Caki2 (cell line): ENCODE data around the gene GAGE12F. TPM values are rescaled to one million over a fixed set of nuclear protein-coding genes. Genes with fewer than 3 reads are reported as not detected.
"Not testable (repeated sequence)": the region's sequence is repeated elsewhere in the genome, so short reads cannot be mapped to it uniquely, and the experiment has no call there.

Experiments used
- DNase-seq: peaks from one replicate; pipeline ENCODE4 v3.0.0-alpha.2; 2015; ENCODE audit warnings: low read depth
- in situ Hi-C: cut with HindIII; loops from 2 replicates; pipeline ENCODE4 v1.10.0; 2016; ENCODE audit warnings: low sequenced_read_pairs, low pct_unique_long_range_greater_than_20kb, mixed read lengths
- total RNA-seq: library from RNA; depleted of rRNA; stranded (reverse); fragments of >200 nt; shearing (Covaris generic); gene quantifications from 2 replicates; pipeline ENCODE4 v1.2.3, GENCODE V29; 2014; ENCODE audit warnings: low replicate concordance; rRNA removed

The GAGE12F gene
- not detected in 2 replicates for total RNA-seq

GRCh38 chrX:49560542-49560941 lies at the start of gene GAGE12F:
Gene GAGE12F, plus strand, starts transcription at chrX:49560842. Its CDS starts 1,155 bp downstream, at chrX:49561997.
- DNase-seq, in situ Hi-C loops: not testable (repeated sequence)

GRCh38 chrX:49531877-49532276 lies 28.8 kb upstream of the GAGE12F start, which contains the start of gene GAGE12C:
Gene GAGE12C, plus strand, starts transcription at chrX:49532177. Its CDS starts 1,155 bp downstream, at chrX:49533332.
- in situ Hi-C loops, DNase-seq: not testable (repeated sequence)

- in situ Hi-C loops, DNase-seq: not testable (repeated sequence)
Measured at GRCh38 chrX:49541433-49541832, 19.2 kb upstream of the GAGE12F start, which contains the start of gene GAGE12D. Gene GAGE12D, plus strand, starts transcription at chrX:49541733. Its CDS starts 1,155 bp downstream, at chrX:49542888.

- in situ Hi-C loops, DNase-seq: not testable (repeated sequence)
Measured at GRCh38 chrX:49550989-49551388, 9.7 kb upstream of the GAGE12F start, which contains the start of gene GAGE12E. Gene GAGE12E, plus strand, starts transcription at chrX:49551289. Its CDS starts 1,155 bp downstream, at chrX:49552444.

GRCh38 chrX:49568728-49569127 lies 8.1 kb downstream of the GAGE12F start:
- DNase-seq, in situ Hi-C loops: not testable (repeated sequence)

GRCh38 chrX:49569152-49569551 lies 8.5 kb downstream of the GAGE12F start:
- DNase-seq, in situ Hi-C loops: not testable (repeated sequence)

- DNase-seq, in situ Hi-C loops: not testable (repeated sequence)
Measured at GRCh38 chrX:49570100-49570499, 9.5 kb downstream of the GAGE12F start, which contains the start of gene GAGE12G. Gene GAGE12G, plus strand, starts transcription at chrX:49570400. Its CDS starts 1,155 bp downstream, at chrX:49571555.

GRCh38 chrX:49579649-49580048 lies 19.0 kb downstream of the GAGE12F start, which contains the start of gene GAGE12H:
Gene GAGE12H, plus strand, starts transcription at chrX:49579949. Its CDS starts 1,155 bp downstream, at chrX:49581104.
- DNase-seq, in situ Hi-C loops: not testable (repeated sequence)

- DNase-seq, in situ Hi-C loops: not testable (repeated sequence)
Measured at GRCh38 chrX:49589196-49589595, 28.6 kb downstream of the GAGE12F start, which contains the start of gene GAGE2A. Gene GAGE2A, plus strand, starts transcription at chrX:49589496. Its CDS starts 1,155 bp downstream, at chrX:49590651.

- DNase-seq, in situ Hi-C loops: not testable (repeated sequence)
Measured at GRCh38 chrX:49589769-49590478, 29.3 kb downstream of the GAGE12F start.

GRCh38 chrX:49590488-49590887 lies 29.8 kb downstream of the GAGE12F start:
- in situ Hi-C loops, DNase-seq: not testable (repeated sequence)

GRCh38 chrX:49598720-49599119 lies 38.1 kb downstream of the GAGE12F start, which contains the start of gene GAGE1:
Gene GAGE1, plus strand, starts transcription at chrX:49599020. Its CDS starts 1,155 bp downstream, at chrX:49600175.
- in situ Hi-C loops, DNase-seq: not testable (repeated sequence)

- DNase-seq = no peak
- in situ Hi-C loops = no loop called here
Measured at GRCh38 chrX:49610718-49611310, 50.2 kb downstream of the GAGE12F start.

Other genes starting within 250 kb of the GAGE12F start
- gene GAGE12J, start 238.8 kb upstream of the GAGE12F start, total RNA-seq = not detected in 2 replicates
- gene GAGE13, start 229.3 kb upstream of the GAGE12F start, total RNA-seq = not detected in 2 replicates
- not detected in 2 replicates for gene GAGE12C, start 28.7 kb upstream of the GAGE12F start, total RNA-seq
- gene GAGE12D, start 19.1 kb upstream of the GAGE12F start, total RNA-seq = not detected in 2 replicates
- gene GAGE12E, start 9.6 kb upstream of the GAGE12F start, total RNA-seq = not detected in 2 replicates
- gene GAGE12G, start 9.6 kb downstream of the GAGE12F start, total RNA-seq = not detected in 2 replicates
- gene GAGE12H, start 19.1 kb downstream of the GAGE12F start, total RNA-seq = not detected in 2 replicates
- not detected in 2 replicates for gene GAGE2A, start 28.7 kb downstream of the GAGE12F start, total RNA-seq
- gene GAGE1, start 38.2 kb downstream of the GAGE12F start, total RNA-seq = not detected in 2 replicates
- gene PAGE1, start 135.1 kb downstream of the GAGE12F start, total RNA-seq = not detected in 2 replicates